ENCODE results near the gene ZNF514. TPM values are rescaled to one million over a fixed set of nuclear protein-coding genes. Genes with fewer than 3 reads are reported as not detected.

ZNF514 gene
- total and polyA plus RNA-seq, 4 donors: 1.7 to 6.2 (median 3.7) TPM

- Histone ChIP-seq H3K4me3 (ENCODE audit: low read depth in 1 of 3, low read length in 3 of 3) (peak overlapping the region; percentile 85 to 100 (median 96)), H3K4me1 (ENCODE audit: control insufficient read depth in 4 of 4, insufficient read depth in 4 of 4, low read length in 3 of 4) (peaks cover 2 to 22% (median 18%) of the 10 kb centered on the region in 4 donors), H3K27ac (ENCODE audit: low read depth in 1 of 2, low read length in 2 of 2) (peak overlapping the region; percentile 94 to 97), H3K9me3 (ENCODE audit: control insufficient read depth in 4 of 4, low read length in 3 of 4) (peaks cover 0 to 1% (median 0%) of the 10 kb centered on the region in 4 donors), H3K27me3 (ENCODE audit: control insufficient read depth in 4 of 4, insufficient read depth in 4 of 4, low read length in 3 of 4) (no peaks in the 10 kb centered on the region), H3K36me3 (ENCODE audit: control insufficient read depth in 4 of 4, insufficient read depth in 3 of 4, low read depth in 1 of 4, low read length in 3 of 4) (no peaks in the 10 kb centered on the region), H3K9ac (ENCODE audit: low read depth in 1 of 2, low read length in 2 of 2) (peak overlapping the region; percentile 91 to 94)
- no peak for TF ChIP-seq MAX (IDR thresholded peaks at IDR 0.05)
- TF ChIP-seq RXRA (IDR thresholded peaks at IDR 0.05): no peak
- no peak for TF ChIP-seq NR2F2 (IDR thresholded peaks at IDR 0.05)
- TF ChIP-seq YY1 (IDR thresholded peaks at IDR 0.05): no peak
- no peak for TF ChIP-seq HNF4G (IDR thresholded peaks at IDR 0.05)
- TF ChIP-seq EGR1 (IDR thresholded peaks at IDR 0.05; ENCODE audit: low read depth in 2 of 2): no peak
- TF ChIP-seq FOXA1 (IDR thresholded peaks at IDR 0.05): no peak
- WGBS: 1% methylated on average over 9 of the region's 9 CpGs
- no peak for DNase-seq (ENCODE audit: low spot score)
Measured at GRCh38 chr2:95165030-95165370, 5.4 kb upstream of the ZNF514 start.

GRCh38 chr2:95158891-95159619, 593 bp downstream of the ZNF514 start:
- Histone ChIP-seq H3K27ac (ENCODE audit: low read depth in 1 of 2, low read length in 2 of 2) (peak overlapping the region in 1 of 2 donors; percentile 57), H3K4me1 (ENCODE audit: control insufficient read depth in 4 of 4, insufficient read depth in 4 of 4, low read length in 3 of 4) (peaks cover under 1 to 14% (median 6%) of the 10 kb centered on the region in 4 donors), H3K9me3 (ENCODE audit: control insufficient read depth in 4 of 4, low read length in 3 of 4) (peaks cover 10 to 24% (median 16%) of the 10 kb centered on the region in 4 donors), H3K36me3 (ENCODE audit: control insufficient read depth in 4 of 4, insufficient read depth in 3 of 4, low read depth in 1 of 4, low read length in 3 of 4) (peaks cover 0 to 21% (median 14%) of the 10 kb centered on the region in 4 donors), H3K4me3 (ENCODE audit: low read depth in 1 of 3, low read length in 3 of 3) (peak overlapping the region; percentile 71 to 82 (median 71)), H3K27me3 (ENCODE audit: control insufficient read depth in 4 of 4, insufficient read depth in 4 of 4, low read length in 3 of 4) (no peaks in the 10 kb centered on the region), H3K9ac (ENCODE audit: low read depth in 1 of 2, low read length in 2 of 2) (peak overlapping the region in 1 of 2 donors; percentile 72)
- WGBS: 6% methylated on average over 58 of the region's 58 CpGs
- DNase-seq (ENCODE audit: low spot score): peak; percentile 44
- TF ChIP-seq MAX (IDR thresholded peaks at IDR 0.05): no peak
- no peak for TF ChIP-seq HNF4G (IDR thresholded peaks at IDR 0.05)
- TF ChIP-seq JUND (IDR thresholded peaks at IDR 0.05): no peak
- TF ChIP-seq EGR1 (IDR thresholded peaks at IDR 0.05; ENCODE audit: low read depth in 2 of 2): no peak
- TF ChIP-seq, protein P1, sequence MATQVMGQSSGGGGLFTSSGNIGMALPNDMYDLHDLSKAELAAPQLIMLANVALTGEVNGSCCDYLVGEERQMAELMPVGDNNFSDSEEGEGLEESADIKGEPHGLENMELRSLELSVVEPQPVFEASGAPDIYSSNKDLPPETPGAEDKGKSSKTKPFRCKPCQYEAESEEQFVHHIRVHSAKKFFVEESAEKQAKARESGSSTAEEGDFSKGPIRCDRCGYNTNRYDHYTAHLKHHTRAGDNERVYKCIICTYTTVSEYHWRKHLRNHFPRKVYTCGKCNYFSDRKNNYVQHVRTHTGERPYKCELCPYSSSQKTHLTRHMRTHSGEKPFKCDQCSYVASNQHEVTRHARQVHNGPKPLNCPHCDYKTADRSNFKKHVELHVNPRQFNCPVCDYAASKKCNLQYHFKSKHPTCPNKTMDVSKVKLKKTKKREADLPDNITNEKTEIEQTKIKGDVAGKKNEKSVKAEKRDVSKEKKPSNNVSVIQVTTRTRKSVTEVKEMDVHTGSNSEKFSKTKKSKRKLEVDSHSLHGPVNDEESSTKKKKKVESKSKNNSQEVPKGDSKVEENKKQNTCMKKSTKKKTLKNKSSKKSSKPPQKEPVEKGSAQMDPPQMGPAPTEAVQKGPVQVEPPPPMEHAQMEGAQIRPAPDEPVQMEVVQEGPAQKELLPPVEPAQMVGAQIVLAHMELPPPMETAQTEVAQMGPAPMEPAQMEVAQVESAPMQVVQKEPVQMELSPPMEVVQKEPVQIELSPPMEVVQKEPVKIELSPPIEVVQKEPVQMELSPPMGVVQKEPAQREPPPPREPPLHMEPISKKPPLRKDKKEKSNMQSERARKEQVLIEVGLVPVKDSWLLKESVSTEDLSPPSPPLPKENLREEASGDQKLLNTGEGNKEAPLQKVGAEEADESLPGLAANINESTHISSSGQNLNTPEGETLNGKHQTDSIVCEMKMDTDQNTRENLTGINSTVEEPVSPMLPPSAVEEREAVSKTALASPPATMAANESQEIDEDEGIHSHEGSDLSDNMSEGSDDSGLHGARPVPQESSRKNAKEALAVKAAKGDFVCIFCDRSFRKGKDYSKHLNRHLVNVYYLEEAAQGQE (IDR thresholded peaks at IDR 0.05): no peak
- TF ChIP-seq GABPA (IDR thresholded peaks at IDR 0.05 in 1 of 2, conservative IDR thresholded peaks at IDR 0.05 in 1 of 2): no peak
- no peak for TF ChIP-seq FOXA2 (IDR thresholded peaks at IDR 0.05)
- TF ChIP-seq ATF3 (IDR thresholded peaks at IDR 0.05): no peak
- TF ChIP-seq FOXA1 (IDR thresholded peaks at IDR 0.05): no peak

- H3K36me3 ChIP-seq (ENCODE audit: control insufficient read depth in 4 of 4, insufficient read depth in 3 of 4, low read depth in 1 of 4, low read length in 3 of 4): peaks cover 0 to 22% (median 16%) of the 10 kb centered on the region in 4 donors
- H3K4me3 ChIP-seq (ENCODE audit: low read depth in 1 of 3, low read length in 3 of 3): peak overlapping the region in 2 of 3 donors; percentile 71 to 82
- no peak overlapping the region for H3K27ac ChIP-seq (ENCODE audit: low read depth in 1 of 2, low read length in 2 of 2)
- no peak for DNase-seq (ENCODE audit: low spot score)
- H3K4me1 ChIP-seq (ENCODE audit: control insufficient read depth in 4 of 4, insufficient read depth in 4 of 4, low read length in 3 of 4): peaks cover 0 to 13% (median 6%) of the 10 kb centered on the region in 4 donors
- H3K27me3 ChIP-seq (ENCODE audit: control insufficient read depth in 4 of 4, insufficient read depth in 4 of 4, low read length in 3 of 4): no peaks in the 10 kb centered on the region
- no peak overlapping the region for H3K9ac ChIP-seq (ENCODE audit: low read depth in 1 of 2, low read length in 2 of 2)
- 78% methylated on average over 10 of the region's 10 CpGs for whole genome bisulfite sequencing
- peaks cover 13 to 24% (median 19%) of the 10 kb centered on the region in 4 donors for H3K9me3 ChIP-seq (ENCODE audit: control insufficient read depth in 4 of 4, low read length in 3 of 4)
- TF ChIP-seq FOXA2 (IDR thresholded peaks at IDR 0.05) (no peak), HNF4A (conservative IDR thresholded peaks at IDR 0.05) (no peak), HNF4G (IDR thresholded peaks at IDR 0.05) (no peak), MAX (IDR thresholded peaks at IDR 0.05) (no peak), SP1 (IDR thresholded peaks at IDR 0.05) (no peak), JUND (IDR thresholded peaks at IDR 0.05) (no peak), CTCF (IDR thresholded peaks at IDR 0.05; ENCODE audit: low read depth, low read length, missing input control) (no peak), RAD21 (IDR thresholded peaks at IDR 0.05) (no peak)
- TF ChIP-seq, protein P1 (IDR thresholded peaks at IDR 0.05): no peak
Measured at GRCh38 chr2:95158441-95158840, 1.2 kb downstream of the ZNF514 start.
